Prostate gland (tissue), 2 donors: ENCODE measurements around the gene ATP1B2. TPM values are rescaled to one million over a fixed set of nuclear protein-coding genes. Genes with fewer than 3 reads are reported as not detected.

Source experiments
- DNase-seq: peaks from one replicate; pipeline ENCODE4 v3.0.0-alpha.2; 2019; ENCODE audit warnings: low spot score
- H3K27ac ChIP-seq, 2 donors: fragments of 200-600 bp; sonication (generic); 2 replicates each; pipeline ENCODE4 v1.5.1; 2017 to 2019
- H3K27me3 ChIP-seq: fragments of 200-600 bp; sonication (generic); replicated peaks from 2 replicates; pipeline ENCODE4 v1.5.1; 2019; ENCODE audit not compliant: insufficient read depth
- H3K36me3 ChIP-seq, 2 donors: fragments of 200-600 bp; sonication (generic); 1 replicate in 1 of 2; 2 replicates in 1 of 2; pipeline versions ENCODE4 v1.5.1 to v1.8.1; 2017 to 2019
- H3K4me1 ChIP-seq: fragments of 200-600 bp; sonication (generic); replicated peaks from 2 replicates; pipeline ENCODE4 v1.5.1; 2019
- H3K4me3 ChIP-seq, 2 donors: fragments of 200-600 bp; sonication (generic); 2 replicates each; pipeline ENCODE4 v1.5.1; 2017 to 2019
- H3K9me3 ChIP-seq: fragments of 200-600 bp; sonication (generic); 2 replicates; pipeline ENCODE4 v1.5.1; 2017
- POLR2A ChIP-seq: fragments of 450-650 bp; IDR thresholded peaks from one replicate; pipeline ENCODE4 v1.6.1; 2016; ENCODE audit warnings: antibody characterized with exemption, mild to moderate bottlenecking
- POLR2AphosphoS5 ChIP-seq: sonication (generic); formaldehyde crosslinking; IDR thresholded peaks from one replicate; pipeline ENCODE4 v1.6.1; 2017; ENCODE audit warnings: antibody characterized with exemption
- WGBS: methylation state at CpG from one replicate; pipeline ENCODE4 v1.1.5; 2018; 5-methylcytosine and 5-hydroxymethylcytosine counted together
- intact Hi-C: fragments of 100-400 bp; cut with DNase I; formaldehyde crosslinking; loops from one replicate; pipeline ENCODE4 v1.14.2; 2022
- total RNA-seq, 2 donors: library from RNA; depleted of rRNA; stranded (reverse); fragments of >200 nt; gene quantifications; one replicate each; pipeline ENCODE4 v1.1.0, GENCODE V29; 2016
- TF ChIP-seq, protein P1 (sequence below), 4 experiments: fragments of 200-600 bp in 2 of 4; fragments of 450-650 bp in 2 of 4; sonication (generic) in 2 of 4; IDR thresholded peaks; 1 replicate in 3 of 4; 2 replicates in 1 of 4; pipeline ENCODE4 v1.5.1; 2016 to 2019; ENCODE audit warnings: antibody characterized with exemption in 4 of 4, mild to moderate bottlenecking in 2 of 4, moderate library complexity in 2 of 4

Gene ATP1B2
- total RNA-seq, 2 donors from 2014 or later = 0.82 to 11.7 TPM

DNA sequence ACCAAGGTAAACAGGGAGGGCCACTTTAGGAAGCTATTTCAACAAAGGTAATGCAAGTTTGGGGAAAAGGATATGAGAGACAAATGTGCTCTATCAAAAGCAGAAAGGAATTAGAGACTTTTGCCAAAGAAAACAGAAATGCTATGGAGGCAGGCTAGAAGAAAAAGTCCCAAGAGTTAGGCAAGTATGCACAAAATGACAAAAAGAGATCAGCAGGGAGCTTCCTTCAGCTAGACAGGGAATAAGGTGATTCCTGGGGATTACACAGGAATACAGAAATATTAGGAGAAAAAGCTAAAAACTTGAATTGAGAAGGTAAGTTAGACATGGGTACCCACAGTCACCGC is 38.5 kb upstream of the ATP1B2 start:
- WGBS = 83% methylated on average over 1 of the region's 1 CpG
- no peaks in the 10 kb centered on the region for H3K4me1 ChIP-seq
- TF ChIP-seq POLR2AphosphoS5 (no peak), POLR2A (no peak)
- TF ChIP-seq, protein P1, sequence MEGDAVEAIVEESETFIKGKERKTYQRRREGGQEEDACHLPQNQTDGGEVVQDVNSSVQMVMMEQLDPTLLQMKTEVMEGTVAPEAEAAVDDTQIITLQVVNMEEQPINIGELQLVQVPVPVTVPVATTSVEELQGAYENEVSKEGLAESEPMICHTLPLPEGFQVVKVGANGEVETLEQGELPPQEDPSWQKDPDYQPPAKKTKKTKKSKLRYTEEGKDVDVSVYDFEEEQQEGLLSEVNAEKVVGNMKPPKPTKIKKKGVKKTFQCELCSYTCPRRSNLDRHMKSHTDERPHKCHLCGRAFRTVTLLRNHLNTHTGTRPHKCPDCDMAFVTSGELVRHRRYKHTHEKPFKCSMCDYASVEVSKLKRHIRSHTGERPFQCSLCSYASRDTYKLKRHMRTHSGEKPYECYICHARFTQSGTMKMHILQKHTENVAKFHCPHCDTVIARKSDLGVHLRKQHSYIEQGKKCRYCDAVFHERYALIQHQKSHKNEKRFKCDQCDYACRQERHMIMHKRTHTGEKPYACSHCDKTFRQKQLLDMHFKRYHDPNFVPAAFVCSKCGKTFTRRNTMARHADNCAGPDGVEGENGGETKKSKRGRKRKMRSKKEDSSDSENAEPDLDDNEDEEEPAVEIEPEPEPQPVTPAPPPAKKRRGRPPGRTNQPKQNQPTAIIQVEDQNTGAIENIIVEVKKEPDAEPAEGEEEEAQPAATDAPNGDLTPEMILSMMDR (IDR thresholded peaks at IDR 0.05) = no peak
- H3K27ac ChIP-seq = no peak overlapping the region
- H3K4me3 ChIP-seq = no peak overlapping the region
- H3K36me3 ChIP-seq = no peaks in the 10 kb centered on the region
- H3K27me3 ChIP-seq = no peaks in the 10 kb centered on the region
- no peaks in the 10 kb centered on the region for H3K9me3 ChIP-seq
- DNase-seq = no peak
- intact Hi-C loops = no loop called here

- H3K27me3 ChIP-seq = no peaks in the 10 kb centered on the region
- H3K4me1 ChIP-seq = no peaks in the 10 kb centered on the region
- intact Hi-C loops = no loop called here
- no peaks in the 10 kb centered on the region for H3K9me3 ChIP-seq
- DNase-seq = no peak
- peak overlapping the region; percentile 83 to 97 for H3K27ac ChIP-seq
- peak overlapping the region; percentile 77 to 95 for H3K4me3 ChIP-seq
- WGBS = 4% methylated on average over 20 of the region's 20 CpGs
- TF ChIP-seq POLR2A (no peak), POLR2AphosphoS5 (no peak)
- TF ChIP-seq, protein P1 (IDR thresholded peaks at IDR 0.05) = no peak
- H3K36me3 ChIP-seq = no peaks in the 10 kb centered on the region
Observed at GRCh38 chr17:7613769-7614424, 36.8 kb upstream of the ATP1B2 start.

DNA sequence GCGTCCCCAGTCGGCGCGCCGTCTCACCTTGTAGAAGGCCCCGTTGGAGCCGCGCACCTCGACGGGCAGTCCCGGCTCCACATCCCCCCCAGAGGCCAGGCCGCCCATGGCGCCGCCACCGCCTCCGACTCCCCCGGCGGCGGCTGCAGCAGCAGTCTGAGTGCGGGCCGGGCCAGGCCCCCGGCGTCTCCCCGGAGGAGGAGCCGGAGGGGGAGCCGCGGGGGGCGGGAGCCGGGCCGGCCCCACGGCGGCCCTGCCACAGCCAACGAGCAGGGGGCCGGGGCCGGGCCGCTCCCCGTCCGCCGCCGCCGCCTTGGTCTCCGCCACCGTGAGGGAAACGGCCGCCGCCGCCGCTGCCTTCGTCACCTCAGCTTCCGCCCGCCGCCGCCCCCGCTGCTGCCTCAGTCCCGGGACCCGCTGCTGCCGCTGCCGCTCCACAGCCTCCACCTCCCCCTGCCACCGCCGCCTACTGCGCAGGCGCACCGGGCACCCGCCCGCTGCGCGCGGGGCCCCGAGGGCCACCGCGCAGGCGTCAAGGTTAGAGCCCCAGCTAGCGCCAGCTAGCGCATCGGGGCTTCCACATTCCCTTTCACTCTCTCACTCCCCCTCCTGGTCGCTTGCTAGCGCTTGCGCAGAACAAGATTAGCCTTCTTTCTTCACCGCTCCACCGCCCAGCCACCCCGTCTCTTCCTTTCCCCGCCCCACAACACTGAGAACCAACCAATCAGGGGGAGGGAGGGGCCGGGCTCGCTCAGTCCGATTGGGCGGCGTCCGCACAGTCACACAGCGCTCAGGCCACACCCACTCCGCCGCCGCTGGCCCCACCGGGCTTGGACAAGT is 36.1 kb upstream of the ATP1B2 start, which contains the start of gene FXR2:
Gene FXR2 (minus strand): TSS at position 473 of the 840 bp plus-strand sequence. CDS start 365 bp downstream, at position 108.
- Histone ChIP-seq H3K9me3 (no peaks in the 10 kb centered on the region), H3K4me1 (no peaks in the 10 kb centered on the region), H3K36me3 (no peaks in the 10 kb centered on the region), H3K27ac (peak within 1 kb of the TSS; percentile 86 to 97), H3K4me3 (peak within 1 kb of the TSS; percentile 77 to 95), H3K27me3 (no peaks in the 10 kb centered on the region)
- TF ChIP-seq POLR2A (peak; percentile 76), POLR2AphosphoS5 (peak; percentile 95)
- TF ChIP-seq, protein P1 (IDR thresholded peaks at IDR 0.05) = peak in 3 of 4 experiments; percentile 63 to 95 (median 86)
- WGBS = 1% methylated on average over 89 of the region's 93 CpGs
- DNase-seq = peak; percentile 100
- intact Hi-C loops = no loop called here

GRCh38 chr17:7615265-7615747 is 35.4 kb upstream of the ATP1B2 start:
- TF ChIP-seq, protein P1 (IDR thresholded peaks at IDR 0.05) = no peak
- TF ChIP-seq POLR2A (no peak), POLR2AphosphoS5 (no peak)
- Histone ChIP-seq H3K27me3 (no peaks in the 10 kb centered on the region), H3K4me1 (no peaks in the 10 kb centered on the region), H3K9me3 (no peaks in the 10 kb centered on the region), H3K27ac (peak overlapping the region; percentile 86 to 97), H3K36me3 (no peaks in the 10 kb centered on the region), H3K4me3 (peak overlapping the region; percentile 15 to 37)
- intact Hi-C loops = no loop called here
- 5% methylated on average over 28 of the region's 28 CpGs for WGBS
- no peak for DNase-seq
